ENCODE measurements around the gene CDK13.

DNA sequence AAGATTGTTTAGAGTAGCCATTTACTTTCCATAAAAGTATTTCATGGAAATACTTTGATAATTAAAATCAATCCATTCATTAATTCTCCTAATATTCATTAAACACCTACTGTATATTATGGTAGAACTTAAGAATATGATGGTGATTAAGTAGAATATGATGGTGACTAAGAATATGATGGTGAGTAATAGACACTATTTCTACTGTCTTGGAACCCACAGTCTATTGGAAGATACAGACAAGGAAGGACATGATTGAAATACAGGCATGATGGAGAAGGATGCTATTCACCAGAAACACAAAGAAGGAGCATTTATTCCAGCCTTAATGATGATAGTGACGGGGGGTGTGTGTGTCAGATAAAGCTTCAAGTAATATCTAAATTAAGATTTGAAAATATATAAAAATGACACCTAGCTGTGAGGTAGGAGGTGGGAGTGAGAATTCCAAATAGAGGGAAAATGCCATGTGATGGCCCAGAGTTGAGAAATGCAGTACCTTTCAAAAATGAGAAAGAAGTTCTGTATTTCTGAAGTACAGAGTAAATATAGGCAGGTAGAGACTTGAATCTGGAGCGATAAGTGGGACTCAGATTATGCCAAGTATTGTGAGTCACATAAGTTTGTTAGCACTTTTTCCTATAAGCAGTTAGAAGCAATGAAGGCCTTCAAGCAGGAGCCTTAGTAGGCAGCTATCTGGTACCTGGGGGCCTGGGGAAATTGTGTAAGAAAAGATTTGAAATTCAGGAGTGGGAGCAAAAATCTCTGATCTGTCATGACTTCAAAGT is 12.5 kb upstream of the CDK13 start:
- TF ChIP-seq, protein P1, sequence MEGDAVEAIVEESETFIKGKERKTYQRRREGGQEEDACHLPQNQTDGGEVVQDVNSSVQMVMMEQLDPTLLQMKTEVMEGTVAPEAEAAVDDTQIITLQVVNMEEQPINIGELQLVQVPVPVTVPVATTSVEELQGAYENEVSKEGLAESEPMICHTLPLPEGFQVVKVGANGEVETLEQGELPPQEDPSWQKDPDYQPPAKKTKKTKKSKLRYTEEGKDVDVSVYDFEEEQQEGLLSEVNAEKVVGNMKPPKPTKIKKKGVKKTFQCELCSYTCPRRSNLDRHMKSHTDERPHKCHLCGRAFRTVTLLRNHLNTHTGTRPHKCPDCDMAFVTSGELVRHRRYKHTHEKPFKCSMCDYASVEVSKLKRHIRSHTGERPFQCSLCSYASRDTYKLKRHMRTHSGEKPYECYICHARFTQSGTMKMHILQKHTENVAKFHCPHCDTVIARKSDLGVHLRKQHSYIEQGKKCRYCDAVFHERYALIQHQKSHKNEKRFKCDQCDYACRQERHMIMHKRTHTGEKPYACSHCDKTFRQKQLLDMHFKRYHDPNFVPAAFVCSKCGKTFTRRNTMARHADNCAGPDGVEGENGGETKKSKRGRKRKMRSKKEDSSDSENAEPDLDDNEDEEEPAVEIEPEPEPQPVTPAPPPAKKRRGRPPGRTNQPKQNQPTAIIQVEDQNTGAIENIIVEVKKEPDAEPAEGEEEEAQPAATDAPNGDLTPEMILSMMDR (IDR thresholded peaks at IDR 0.05; ENCODE audit: insufficient read depth, low read length), result no peak
- TF ChIP-seq POLR2AphosphoS5 (IDR thresholded peaks at IDR 0.05; ENCODE audit: low read depth) (no peak), GABPA (IDR thresholded peaks at IDR 0.05; ENCODE audit: low read depth) (no peak)
- TF ChIP-seq, protein P2, sequence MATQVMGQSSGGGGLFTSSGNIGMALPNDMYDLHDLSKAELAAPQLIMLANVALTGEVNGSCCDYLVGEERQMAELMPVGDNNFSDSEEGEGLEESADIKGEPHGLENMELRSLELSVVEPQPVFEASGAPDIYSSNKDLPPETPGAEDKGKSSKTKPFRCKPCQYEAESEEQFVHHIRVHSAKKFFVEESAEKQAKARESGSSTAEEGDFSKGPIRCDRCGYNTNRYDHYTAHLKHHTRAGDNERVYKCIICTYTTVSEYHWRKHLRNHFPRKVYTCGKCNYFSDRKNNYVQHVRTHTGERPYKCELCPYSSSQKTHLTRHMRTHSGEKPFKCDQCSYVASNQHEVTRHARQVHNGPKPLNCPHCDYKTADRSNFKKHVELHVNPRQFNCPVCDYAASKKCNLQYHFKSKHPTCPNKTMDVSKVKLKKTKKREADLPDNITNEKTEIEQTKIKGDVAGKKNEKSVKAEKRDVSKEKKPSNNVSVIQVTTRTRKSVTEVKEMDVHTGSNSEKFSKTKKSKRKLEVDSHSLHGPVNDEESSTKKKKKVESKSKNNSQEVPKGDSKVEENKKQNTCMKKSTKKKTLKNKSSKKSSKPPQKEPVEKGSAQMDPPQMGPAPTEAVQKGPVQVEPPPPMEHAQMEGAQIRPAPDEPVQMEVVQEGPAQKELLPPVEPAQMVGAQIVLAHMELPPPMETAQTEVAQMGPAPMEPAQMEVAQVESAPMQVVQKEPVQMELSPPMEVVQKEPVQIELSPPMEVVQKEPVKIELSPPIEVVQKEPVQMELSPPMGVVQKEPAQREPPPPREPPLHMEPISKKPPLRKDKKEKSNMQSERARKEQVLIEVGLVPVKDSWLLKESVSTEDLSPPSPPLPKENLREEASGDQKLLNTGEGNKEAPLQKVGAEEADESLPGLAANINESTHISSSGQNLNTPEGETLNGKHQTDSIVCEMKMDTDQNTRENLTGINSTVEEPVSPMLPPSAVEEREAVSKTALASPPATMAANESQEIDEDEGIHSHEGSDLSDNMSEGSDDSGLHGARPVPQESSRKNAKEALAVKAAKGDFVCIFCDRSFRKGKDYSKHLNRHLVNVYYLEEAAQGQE (IDR thresholded peaks at IDR 0.05; ENCODE audit: insufficient replicate concordance, low read depth), result no peak

Measured in HL-60 (cell line).